HG02759 (cell line): ENCODE measurements around the gene SBK2.

Source experiments
- ATAC-seq: cut with Tn5 transposase; IDR thresholded peaks from one replicate; pipeline ENCODE4 v1.9.1; 2021; ENCODE audit warnings: mild to moderate bottlenecking, moderate library complexity; ENCODE audit not compliant: unreplicated experiment

SBK2 gene

GRCh38 chr19:55487924-55488687, 48.8 kb downstream of the SBK2 start, which contains the start of gene SSC5D:
SSC5D (plus strand) TSS chr19:55488436; CDS start chr19:55488590, 154 bp downstream.
- ATAC-seq: no peak

DNA sequence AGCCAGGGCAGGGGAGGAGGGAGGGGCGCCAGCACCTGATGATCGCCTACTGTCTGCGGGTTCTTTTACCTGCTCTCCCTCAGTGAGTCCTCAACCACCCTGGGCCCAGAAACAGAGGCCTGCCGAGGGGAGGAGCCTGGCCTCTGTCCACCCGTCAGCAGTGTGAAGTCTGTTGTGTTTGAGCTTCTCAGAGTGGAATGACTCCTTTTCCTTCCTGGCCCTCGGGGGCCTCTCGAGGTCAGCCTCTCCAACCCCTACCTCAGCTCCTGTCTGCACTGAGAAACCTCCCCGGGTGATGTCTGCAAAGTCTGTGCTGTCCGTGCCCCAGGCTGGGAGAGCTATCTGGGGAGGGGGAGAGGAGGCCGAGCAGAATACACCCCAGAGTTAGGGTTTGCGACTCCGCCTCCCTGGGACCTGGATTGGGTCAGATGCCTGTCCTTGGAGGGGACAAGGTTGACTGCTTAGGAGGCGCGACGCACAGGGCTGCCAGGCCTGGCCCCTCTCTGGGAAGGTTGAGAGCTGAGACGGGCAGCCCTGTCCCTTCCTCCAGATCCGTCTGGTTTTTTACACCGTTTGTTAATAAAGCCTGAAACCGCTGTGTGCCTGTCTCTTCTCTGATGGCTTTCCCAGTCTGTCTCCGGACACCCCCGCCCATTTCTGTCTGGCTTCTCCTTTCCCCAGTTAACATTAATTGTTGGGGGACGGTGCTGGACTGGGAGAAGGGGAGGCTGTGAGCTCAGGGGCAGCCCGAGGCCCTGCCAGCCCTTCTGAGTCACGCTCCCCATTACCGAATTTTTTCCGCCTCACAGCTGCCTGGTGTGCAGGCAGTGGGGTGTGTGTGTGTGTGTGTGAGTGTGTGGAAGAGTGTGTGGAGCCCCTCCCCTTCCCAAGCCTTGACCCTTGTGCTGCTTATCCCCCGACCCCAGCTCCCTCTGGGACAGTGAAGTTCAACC, 49.7 kb downstream of the SBK2 start:
- no peak for ATAC-seq

DNA sequence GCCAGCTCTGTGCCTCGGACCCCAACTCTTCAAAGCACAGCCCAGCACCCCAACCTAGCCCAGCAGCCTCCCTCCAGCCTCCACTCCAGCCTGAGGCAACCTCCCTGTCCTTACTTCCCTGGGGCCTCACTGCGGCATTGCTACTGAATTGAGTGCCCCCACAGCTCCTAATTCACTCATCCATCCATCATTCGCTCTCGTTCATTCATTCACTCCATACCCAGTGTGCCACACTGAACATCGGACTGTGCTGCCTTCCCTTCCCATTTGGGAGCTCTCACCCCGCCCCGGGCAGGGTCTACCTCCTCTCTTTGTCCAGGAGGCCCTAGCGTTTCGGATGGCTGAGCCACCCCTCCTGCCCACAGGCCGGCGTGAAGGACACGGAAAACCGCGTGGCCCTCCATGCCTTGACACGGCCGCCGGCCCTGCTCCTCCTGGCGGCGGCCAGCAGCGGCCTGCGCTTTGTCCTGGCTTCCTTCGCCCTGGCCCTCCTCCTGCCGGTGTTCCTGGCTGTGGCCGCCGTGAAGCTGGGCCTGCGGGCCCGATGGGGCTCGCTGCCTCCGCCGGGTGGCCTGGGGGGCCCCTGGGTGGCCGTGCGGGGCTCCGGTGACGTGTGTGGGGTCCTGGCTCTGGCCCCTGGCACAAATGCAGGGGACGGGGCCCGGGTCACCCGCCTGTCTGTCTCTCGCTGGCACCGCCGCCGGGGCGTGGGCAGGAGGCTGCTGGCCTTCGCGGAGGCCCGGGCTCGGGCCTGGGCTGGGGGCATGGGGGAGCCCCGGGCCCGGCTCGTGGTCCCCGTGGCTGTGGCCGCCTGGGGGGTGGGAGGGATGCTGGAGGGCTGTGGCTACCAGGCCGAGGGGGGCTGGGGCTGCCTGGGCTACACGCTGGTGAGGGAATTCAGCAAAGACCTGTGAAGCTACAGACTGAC, 50.6 kb downstream of the SBK2 start:
- no peak for ATAC-seq

DNA sequence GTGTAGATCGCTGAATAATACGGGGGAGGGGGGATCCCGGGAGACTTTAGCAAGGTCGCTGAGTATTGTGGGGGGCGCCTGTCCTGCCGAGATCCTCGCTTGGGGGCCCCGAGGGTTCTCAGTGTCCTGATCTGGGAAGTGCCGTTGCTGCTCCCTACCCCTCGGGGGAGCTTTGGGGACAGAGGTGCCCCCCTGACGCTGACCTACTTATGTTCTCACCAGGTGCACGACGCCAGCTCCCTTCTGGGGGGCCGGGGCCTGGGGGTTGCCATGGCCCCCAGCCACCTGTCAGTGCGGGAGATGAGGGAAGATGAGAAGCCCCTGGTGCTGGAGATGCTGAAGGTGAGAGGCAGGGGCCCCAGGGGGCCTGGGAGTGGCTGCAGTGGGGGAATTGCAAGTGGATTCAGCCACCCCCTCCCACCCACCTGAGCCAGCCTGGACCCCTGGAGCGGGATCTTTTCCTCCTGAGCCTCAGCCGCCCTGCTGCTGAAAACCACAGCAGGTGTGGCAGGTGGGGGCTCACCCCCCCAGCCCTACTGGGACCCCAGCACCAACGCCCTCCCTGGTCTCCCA, 51.4 kb downstream of the SBK2 start:
- no peak for ATAC-seq

DNA sequence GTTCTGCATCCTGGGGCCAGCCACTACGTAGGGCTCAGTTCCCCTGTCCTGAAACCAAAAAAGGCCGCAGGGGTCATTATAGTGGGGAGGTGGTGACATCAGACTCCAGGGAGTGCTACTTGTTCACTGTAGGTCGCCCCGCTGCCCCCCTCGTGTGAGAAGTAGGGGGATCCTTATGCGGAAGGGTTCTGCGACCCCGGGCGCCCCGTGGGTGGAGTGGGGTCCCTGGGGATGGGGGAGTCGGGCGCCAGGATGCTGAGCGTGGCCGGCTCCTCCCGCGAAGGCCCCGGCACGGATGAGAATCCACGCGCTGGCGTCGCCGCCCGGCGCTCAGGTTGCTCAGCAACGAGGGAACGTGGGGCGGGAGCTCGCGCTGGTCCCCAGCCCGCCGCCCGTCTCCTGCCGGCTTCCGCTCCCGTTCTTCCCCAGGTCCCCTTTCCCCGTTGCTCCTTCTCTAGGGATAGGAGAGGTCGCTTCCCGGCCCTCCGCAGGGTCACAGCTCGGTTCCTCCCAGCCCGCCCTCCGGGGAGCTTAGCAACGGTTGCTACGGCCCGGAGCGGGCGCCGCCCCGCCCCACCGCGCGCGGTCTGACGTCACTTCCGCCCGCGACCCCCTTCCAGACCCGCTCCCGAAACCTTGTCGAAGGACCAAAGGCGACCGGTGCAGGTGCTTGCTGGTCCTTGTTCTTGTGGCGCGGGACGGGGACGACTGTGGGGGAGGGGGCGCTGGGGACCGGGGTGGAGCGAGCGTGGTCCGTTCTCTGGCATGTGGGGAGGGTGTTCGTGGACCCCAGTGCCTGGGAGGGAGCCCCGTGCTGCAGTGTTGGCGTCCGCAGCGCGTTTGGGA, 52.1 kb downstream of the SBK2 start, which contains the start of gene NAT14:
TSS of gene NAT14 (plus strand) at position 596 of the 846 bp plus-strand sequence. CDS start 521 bp downstream, outside the sequence.
- ATAC-seq: peak; percentile 77

- no peak for ATAC-seq
These were observed 53.0 kb downstream of the SBK2 start for GRCh38 chr19:55483706-55484592.

DNA sequence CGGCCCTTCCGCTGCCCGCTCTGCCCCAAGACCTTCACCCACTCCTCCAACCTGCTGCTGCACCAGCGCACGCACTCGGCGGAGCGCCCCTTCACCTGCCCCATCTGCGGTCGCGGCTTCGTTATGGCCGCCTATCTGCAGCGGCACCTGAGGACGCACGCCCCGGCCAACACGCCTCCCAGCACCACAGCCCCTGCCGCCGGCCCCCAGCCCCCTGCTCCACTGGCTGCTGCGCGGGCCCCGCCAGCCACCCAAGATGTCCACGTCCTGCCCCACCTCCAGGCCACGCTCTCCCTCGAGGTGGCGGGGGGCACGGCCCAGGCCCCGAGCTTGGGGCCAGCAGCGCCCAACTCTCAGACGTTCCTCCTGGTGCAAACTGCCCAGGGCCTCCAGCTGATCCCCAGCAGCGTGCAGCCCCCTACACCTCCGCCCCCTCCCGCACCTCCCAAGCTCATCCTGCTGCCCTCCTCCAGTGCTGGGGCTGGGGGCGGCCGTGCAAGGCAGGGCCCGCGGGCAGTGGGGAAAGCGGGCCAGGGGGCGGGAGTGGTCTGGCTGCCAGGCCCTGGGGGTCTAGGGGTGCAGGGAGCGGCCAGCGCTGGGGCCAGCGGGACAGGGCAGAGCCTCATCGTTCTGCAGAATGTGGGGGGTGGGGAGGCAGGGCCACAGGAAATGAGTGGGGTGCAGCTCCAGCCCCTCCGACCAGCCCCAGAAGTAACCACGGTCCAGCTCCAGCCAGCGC, 53.8 kb downstream of the SBK2 start:
- ATAC-seq: no peak

GRCh38 chr19:55482156-55482961, 54.6 kb downstream of the SBK2 start:
- ATAC-seq: no peak

DNA sequence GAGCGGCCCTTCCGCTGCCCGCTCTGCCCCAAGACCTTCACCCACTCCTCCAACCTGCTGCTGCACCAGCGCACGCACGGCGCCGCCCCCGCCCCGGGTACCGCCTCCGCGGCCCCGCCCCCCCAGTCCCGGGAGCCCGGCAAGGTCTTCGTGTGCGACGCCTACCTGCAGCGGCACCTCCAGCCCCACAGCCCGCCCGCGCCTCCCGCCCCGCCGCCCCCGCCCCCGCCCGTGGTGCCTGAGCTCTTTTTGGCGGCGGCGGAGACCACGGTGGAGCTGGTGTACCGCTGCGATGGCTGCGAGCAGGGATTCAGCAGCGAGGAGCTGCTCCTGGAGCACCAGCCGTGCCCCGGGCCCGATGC, 55.2 kb downstream of the SBK2 start:
- no peak for ATAC-seq

DNA sequence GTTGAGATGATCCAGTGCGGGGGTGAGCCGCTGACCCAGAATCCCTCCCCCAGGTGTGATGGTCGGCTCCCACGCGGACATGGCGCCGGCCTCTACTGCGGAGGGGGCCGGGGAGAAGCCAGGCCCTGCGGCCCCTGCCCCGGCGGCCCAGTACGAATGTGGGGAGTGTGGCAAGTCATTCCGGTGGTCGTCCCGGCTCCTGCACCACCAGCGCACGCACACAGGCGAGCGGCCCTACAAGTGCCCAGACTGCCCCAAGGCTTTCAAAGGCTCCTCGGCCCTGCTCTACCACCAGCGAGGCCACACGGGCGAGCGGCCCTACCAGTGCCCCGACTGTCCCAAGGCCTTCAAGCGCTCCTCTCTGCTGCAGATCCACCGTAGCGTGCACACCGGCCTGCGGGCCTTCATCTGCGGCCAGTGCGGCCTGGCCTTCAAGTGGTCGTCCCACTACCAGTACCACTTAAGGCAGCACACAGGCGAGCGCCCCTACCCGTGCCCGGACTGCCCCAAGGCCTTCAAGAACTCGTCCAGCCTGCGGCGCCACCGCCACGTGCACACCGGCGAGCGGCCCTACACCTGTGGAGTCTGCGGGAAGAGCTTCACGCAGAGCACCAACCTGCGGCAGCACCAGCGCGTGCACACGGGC, 55.7 kb downstream of the SBK2 start:
- ATAC-seq: no peak

DNA sequence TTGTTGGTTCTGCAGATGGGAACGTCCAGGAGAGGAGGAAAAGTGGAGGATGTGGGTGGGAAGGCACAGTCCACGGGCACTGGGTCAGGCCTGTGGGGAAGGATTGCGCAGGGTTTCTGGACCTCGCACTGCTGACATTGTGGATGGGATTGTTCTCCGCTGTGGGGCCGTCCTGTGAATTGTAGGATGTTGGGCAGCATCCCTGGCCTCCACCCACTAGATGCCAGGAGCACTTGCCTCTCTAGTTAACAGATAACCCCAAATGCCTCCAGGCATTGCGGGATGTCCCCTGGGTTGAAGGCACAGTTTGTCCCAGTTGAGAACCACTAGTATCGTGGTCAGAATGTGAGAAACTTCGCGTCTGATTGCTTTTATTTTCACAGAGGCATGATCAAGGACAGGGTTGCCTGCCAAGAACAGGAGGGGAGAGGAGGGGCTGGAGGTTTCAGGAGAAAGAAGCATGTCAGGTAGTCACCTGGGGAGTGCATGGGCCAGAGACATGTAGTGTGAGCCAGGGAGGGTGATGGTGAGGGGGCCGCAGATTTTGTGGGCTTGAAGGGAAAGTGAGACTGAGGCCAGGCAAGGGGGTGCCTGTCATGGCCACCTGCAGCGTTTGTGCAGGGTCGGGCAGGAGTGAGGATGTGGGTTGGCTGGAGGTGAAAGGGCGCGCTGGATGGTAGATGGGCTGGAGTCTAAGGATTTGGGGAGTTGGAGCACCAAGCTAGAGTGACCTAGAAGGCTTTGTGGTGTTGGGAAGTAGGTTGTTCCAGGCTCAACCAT, 57.3 kb downstream of the SBK2 start:
- ATAC-seq: no peak

DNA sequence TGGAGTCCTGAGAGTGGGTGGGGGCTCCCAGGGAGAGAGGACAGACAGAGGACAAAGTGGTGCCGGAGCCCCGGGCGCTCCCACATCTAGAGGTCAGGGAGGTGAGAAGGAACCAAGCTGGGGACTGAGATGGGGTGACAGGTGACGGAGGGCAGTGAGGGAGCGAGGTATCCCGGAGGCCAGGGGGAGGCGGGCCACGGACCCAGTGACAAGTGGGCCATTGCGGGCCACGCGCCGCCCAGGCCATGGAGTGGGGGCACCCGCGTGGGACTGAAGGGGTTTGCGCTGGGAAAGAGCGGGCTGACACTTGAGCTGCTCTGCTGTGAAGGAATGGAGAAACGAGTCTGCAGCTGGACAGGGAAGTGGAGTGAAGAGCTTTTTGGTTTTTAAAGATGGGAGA, 57.9 kb downstream of the SBK2 start:
- ATAC-seq: no peak
